Astrocyte of the cerebellum (primary cell): ENCODE measurements around the gene PITPNM1.

ENCODE experiments used
- DNase-seq: peaks from one replicate; pipeline ENCODE4 v3.0.0-alpha.2; 2011; ENCODE audit warnings: low read depth
- H3K4me3 ChIP-seq: 2 replicates; pipeline ENCODE4 v1.5.1; 2011; ENCODE audit warnings: mild to moderate bottlenecking, low read depth, low read length, moderate library complexity
- CTCF ChIP-seq: IDR thresholded peaks from 2 replicates; pipeline ENCODE4 v1.5.1; 2012; ENCODE audit warnings: low read length, low read depth, moderate library complexity, mild to moderate bottlenecking; ENCODE audit errors: missing control alignments
- in situ Hi-C: cut with HindIII; loops from 2 replicates; pipeline ENCODE4 v1.10.0; 2017; ENCODE audit warnings: low sequenced_read_pairs

PITPNM1 gene

GRCh38 chr11:67508486-67509121 lies 3.4 kb upstream of the PITPNM1 start:
- TF ChIP-seq CTCF: no peak
- in situ Hi-C loops: no loop called here
- DNase-seq: peak; percentile 85
- H3K4me3 ChIP-seq: peak overlapping the region; percentile 63

GRCh38 chr11:67507864-67508485 lies 2.8 kb upstream of the PITPNM1 start, which contains the start of gene CDK2AP2:
Gene CDK2AP2 (minus strand): TSS chr11:67508162. CDS start chr11:67508082, 80 bp downstream.
- peak; percentile 98 for DNase-seq
- TF ChIP-seq CTCF: no peak
- in situ Hi-C loops: no loop called here
- H3K4me3 ChIP-seq: peak within 1 kb of the TSS; percentile 63

- peak; percentile 29 for DNase-seq
- in situ Hi-C loops: no loop called here
- H3K4me3 ChIP-seq: peak overlapping the region; percentile 63
- TF ChIP-seq CTCF: no peak
Measured at GRCh38 chr11:67507242-67507863, 2.2 kb upstream of the PITPNM1 start.

- no peak for DNase-seq
- H3K4me3 ChIP-seq: no peak overlapping the region
- no peak for TF ChIP-seq CTCF
- in situ Hi-C loops: no loop called here
Measured at GRCh38 chr11:67506426-67507051, 1.4 kb upstream of the PITPNM1 start.

- in situ Hi-C loops: no loop called here
- DNase-seq: peak; percentile 52
- TF ChIP-seq CTCF: peak; percentile 96
- H3K4me3 ChIP-seq: peak overlapping the region; percentile 56
Measured at GRCh38 chr11:67505605-67506396, 638 bp upstream of the PITPNM1 start.
